Measurements from ENCODE around the gene LRRC7. TPM values are rescaled to one million over a fixed set of nuclear protein-coding genes. Genes with fewer than 3 reads are reported as not detected.

LRRC7 gene
- polyA plus RNA-seq, 1 of the 3 experiments (the other 2 are of a cell fraction): 0.02 TPM

DNA sequence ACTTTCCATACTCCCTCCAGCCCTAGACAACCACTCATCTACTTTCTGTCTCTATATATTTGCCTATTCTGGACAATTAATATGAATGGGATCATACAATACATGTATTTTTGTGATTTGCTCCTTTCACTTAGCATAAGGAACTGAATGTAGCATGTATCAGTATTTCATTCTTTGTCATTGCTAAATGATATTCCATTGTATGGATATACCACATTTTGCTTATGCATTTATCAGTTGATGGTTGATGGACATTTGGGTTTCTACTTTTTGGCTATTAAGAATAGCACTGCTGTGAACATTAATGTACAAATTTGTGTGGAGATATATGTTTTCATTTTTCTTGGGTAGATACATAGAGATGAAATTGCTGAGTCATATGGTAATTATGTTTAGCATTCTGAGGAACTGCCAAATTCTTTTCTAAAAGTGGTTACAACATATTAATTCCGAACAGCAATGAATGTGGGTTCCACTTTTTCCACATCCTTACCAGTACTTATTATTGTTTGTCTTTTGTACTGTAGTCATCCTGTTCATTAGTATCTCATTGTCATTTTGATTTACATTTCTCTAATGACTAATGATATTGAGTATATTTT lies 516.7 kb downstream of the LRRC7 start:
- Histone ChIP-seq H3K9me2 (no peaks in the 10 kb centered on the region; the same call in 1 of the 2 replicates), H3K36me3 (replicated peaks in 1 of 2; ENCODE audit: control insufficient read depth in 1 of 2, insufficient read depth in 2 of 2, low read length in 1 of 2) (no peaks in the 10 kb centered on the region), H3K4me2 (no peak overlapping the region), H3K27me3 (ENCODE audit: insufficient read depth) (no peaks in the 10 kb centered on the region), H3K9me3 (no peaks in the 10 kb centered on the region), H4K20me1 (ENCODE audit: insufficient read depth) (no peaks in the 10 kb centered on the region), H3K27ac (ENCODE audit: low read depth in 2 of 2, low read length in 1 of 2) (no peak overlapping the region), H3F3A (replicated peaks; ENCODE audit: insufficient read depth) (no peaks in the 10 kb centered on the region), H2AFZ (ENCODE audit: low read depth) (no peak overlapping the region), H3K4me1 (ENCODE audit: control insufficient read depth in 1 of 2, insufficient read depth in 2 of 2, low read depth in 1 of 2, low read length in 1 of 2) (no peaks in the 10 kb centered on the region), H3K9ac (no peak overlapping the region), H3K79me2 (ENCODE audit: insufficient read depth) (no peaks in the 10 kb centered on the region), H3K4me3 (ENCODE audit: low read depth in 2 of 2, low read length in 1 of 2) (no peak overlapping the region)
- ChIA-PET POLR2A (no interaction called here), CTCF (interaction anchor here (1.7 kb wide), 1 partner anchor 9 kb away, joined by 5 read pairs; no protein-coding TSS in a partner anchor)
- WGBS (ENCODE audit: low lambda C conversion rate): 70% methylated on average over 1 of the region's 1 CpG
- TF ChIP-seq FOSL2 (IDR thresholded peaks at IDR 0.05; ENCODE audit: borderline replicate concordance, low read depth) (no peak), FOXM1 (IDR thresholded peaks at IDR 0.05; ENCODE audit: low read depth) (no peak), JUND (IDR thresholded peaks at IDR 0.05) (no peak), RCOR1 (IDR thresholded peaks at IDR 0.05; ENCODE audit: low read length) (no peak), SIN3A (IDR thresholded peaks at IDR 0.05; ENCODE audit: borderline replicate concordance, low read depth, low read length) (no peak), MXI1 (IDR thresholded peaks at IDR 0.05; ENCODE audit: low read depth, low read length) (no peak)
- TF ChIP-seq, protein P1, sequence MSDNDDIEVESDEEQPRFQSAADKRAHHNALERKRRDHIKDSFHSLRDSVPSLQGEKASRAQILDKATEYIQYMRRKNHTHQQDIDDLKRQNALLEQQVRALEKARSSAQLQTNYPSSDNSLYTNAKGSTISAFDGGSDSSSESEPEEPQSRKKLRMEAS (IDR thresholded peaks at IDR 0.05; ENCODE audit: low read depth): no peak
- TF ChIP-seq, protein P2, sequence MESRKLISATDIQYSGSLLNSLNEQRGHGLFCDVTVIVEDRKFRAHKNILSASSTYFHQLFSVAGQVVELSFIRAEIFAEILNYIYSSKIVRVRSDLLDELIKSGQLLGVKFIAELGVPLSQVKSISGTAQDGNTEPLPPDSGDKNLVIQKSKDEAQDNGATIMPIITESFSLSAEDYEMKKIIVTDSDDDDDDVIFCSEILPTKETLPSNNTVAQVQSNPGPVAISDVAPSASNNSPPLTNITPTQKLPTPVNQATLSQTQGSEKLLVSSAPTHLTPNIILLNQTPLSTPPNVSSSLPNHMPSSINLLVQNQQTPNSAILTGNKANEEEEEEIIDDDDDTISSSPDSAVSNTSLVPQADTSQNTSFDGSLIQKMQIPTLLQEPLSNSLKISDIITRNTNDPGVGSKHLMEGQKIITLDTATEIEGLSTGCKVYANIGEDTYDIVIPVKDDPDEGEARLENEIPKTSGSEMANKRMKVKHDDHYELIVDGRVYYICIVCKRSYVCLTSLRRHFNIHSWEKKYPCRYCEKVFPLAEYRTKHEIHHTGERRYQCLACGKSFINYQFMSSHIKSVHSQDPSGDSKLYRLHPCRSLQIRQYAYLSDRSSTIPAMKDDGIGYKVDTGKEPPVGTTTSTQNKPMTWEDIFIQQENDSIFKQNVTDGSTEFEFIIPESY (IDR thresholded peaks at IDR 0.05; ENCODE audit: borderline replicate concordance, low read depth): no peak
- no peak for DNase-seq

DNA sequence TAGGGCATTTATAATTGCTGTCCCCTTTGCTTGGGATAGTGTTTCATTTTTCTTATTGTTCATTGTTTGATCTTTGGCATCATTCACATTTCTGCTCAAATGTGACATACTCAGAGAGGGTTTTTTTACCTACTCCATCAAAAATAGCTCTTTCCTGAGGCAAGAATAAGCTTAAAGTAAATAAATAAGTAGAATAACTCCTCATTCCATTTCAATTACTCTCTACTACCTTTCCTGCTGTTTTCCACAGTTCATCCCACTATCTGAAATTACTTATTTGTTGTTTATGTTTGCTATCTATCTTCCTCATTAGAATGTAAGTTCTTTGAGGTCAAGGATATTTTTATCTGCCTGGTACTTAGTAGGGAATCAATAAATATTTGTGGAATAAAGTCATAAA lies 517.8 kb downstream of the LRRC7 start:
- H3K79me2 ChIP-seq (ENCODE audit: insufficient read depth): no peaks in the 10 kb centered on the region
- H3K9me3 ChIP-seq: no peaks in the 10 kb centered on the region
- POLR2A ChIA-PET: no interaction called here
- TF ChIP-seq, protein P1 (IDR thresholded peaks at IDR 0.05; ENCODE audit: low read depth): no peak
- no peak for TF ChIP-seq SMC3 (IDR thresholded peaks at IDR 0.05; ENCODE audit: low read depth, low read length)
- TF ChIP-seq, protein P3, sequence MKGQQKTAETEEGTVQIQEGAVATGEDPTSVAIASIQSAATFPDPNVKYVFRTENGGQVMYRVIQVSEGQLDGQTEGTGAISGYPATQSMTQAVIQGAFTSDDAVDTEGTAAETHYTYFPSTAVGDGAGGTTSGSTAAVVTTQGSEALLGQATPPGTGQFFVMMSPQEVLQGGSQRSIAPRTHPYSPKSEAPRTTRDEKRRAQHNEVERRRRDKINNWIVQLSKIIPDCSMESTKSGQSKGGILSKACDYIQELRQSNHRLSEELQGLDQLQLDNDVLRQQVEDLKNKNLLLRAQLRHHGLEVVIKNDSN (IDR thresholded peaks at IDR 0.05; ENCODE audit: borderline replicate concordance, low read depth): no peak
- TF ChIP-seq NFIC (IDR thresholded peaks at IDR 0.05; ENCODE audit: borderline replicate concordance): no peak
- TF ChIP-seq, protein P4, sequence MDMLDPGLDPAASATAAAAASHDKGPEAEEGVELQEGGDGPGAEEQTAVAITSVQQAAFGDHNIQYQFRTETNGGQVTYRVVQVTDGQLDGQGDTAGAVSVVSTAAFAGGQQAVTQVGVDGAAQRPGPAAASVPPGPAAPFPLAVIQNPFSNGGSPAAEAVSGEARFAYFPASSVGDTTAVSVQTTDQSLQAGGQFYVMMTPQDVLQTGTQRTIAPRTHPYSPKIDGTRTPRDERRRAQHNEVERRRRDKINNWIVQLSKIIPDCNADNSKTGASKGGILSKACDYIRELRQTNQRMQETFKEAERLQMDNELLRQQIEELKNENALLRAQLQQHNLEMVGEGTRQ (IDR thresholded peaks at IDR 0.05; ENCODE audit: borderline replicate concordance, low read depth, low read length): no peak
- no peak for TF ChIP-seq RAD21 (IDR thresholded peaks at IDR 0.05; ENCODE audit: low read length)
- no peak overlapping the region for H3K27ac ChIP-seq (ENCODE audit: low read depth in 2 of 2, low read length in 1 of 2)
- DNase-seq: no peak
- no peaks in the 10 kb centered on the region; the same call in 1 of the 2 replicates for H3K9me2 ChIP-seq
- no peaks in the 10 kb centered on the region for H3K36me3 ChIP-seq (replicated peaks in 1 of 2; ENCODE audit: control insufficient read depth in 1 of 2, insufficient read depth in 2 of 2, low read length in 1 of 2)
- H3K4me3 ChIP-seq (ENCODE audit: low read depth in 2 of 2, low read length in 1 of 2): no peak overlapping the region
- no peak overlapping the region for H3K9ac ChIP-seq
- CTCF ChIA-PET: no interaction called here
- no peak overlapping the region for H2AFZ ChIP-seq (ENCODE audit: low read depth)
- no peaks in the 10 kb centered on the region for H4K20me1 ChIP-seq (ENCODE audit: insufficient read depth)
- H3F3A ChIP-seq (replicated peaks; ENCODE audit: insufficient read depth): no peaks in the 10 kb centered on the region
- no peaks in the 10 kb centered on the region for H3K4me1 ChIP-seq (ENCODE audit: control insufficient read depth in 1 of 2, insufficient read depth in 2 of 2, low read depth in 1 of 2, low read length in 1 of 2)
- H3K27me3 ChIP-seq (ENCODE audit: insufficient read depth): no peaks in the 10 kb centered on the region
- no peak overlapping the region for H3K4me2 ChIP-seq

All from SK-N-SH (cell line).